GM12864 (cell line): Measurements from ENCODE around the gene SCN4A.
A peak's percentile ranks its signal among the peaks of the same experiment; 100 is the strongest.

ENCODE experiments used
- DNase-seq: peaks from one replicate; pipeline ENCODE4 v3.0.0-alpha.2; 2011; ENCODE audit warnings: low read depth
- H3K4me3 ChIP-seq: 2 replicates; pipeline ENCODE4 v1.5.1; 2011; ENCODE audit warnings: mild to moderate bottlenecking, low read depth, low read length, control low read depth
- CTCF ChIP-seq: IDR thresholded peaks from 2 replicates; pipeline ENCODE4 v1.5.1; 2011; ENCODE audit warnings: low read depth, mild to moderate bottlenecking, moderate library complexity, low read length, control low read depth, inconsistent platforms; ENCODE audit errors: missing control alignments

Gene SCN4A

GRCh38 chr17:63939884-63940283, 32.8 kb downstream of the SCN4A start:
- TF ChIP-seq CTCF: no peak

GRCh38 chr17:63939401-63939800, 33.3 kb downstream of the SCN4A start:
- DNase-seq: no peak
- no peak overlapping the region for H3K4me3 ChIP-seq
- TF ChIP-seq CTCF: no peak

More at GRCh38 chr17:63939884-63940283, 32.8 kb downstream of the SCN4A start:
- no peak overlapping the region for H3K4me3 ChIP-seq
- no peak for DNase-seq

GRCh38 chr17:63937920-63938319, 34.8 kb downstream of the SCN4A start:
- no peak for DNase-seq
- TF ChIP-seq CTCF: no peak
- H3K4me3 ChIP-seq: no peak overlapping the region

- no peak for TF ChIP-seq CTCF
- H3K4me3 ChIP-seq: no peak overlapping the region
- DNase-seq: no peak
Observed at GRCh38 chr17:63937319-63937718, 35.4 kb downstream of the SCN4A start.

- no peak overlapping the region for H3K4me3 ChIP-seq
- DNase-seq: no peak
- no peak for TF ChIP-seq CTCF
Observed at GRCh38 chr17:63934183-63935112, 38.3 kb downstream of the SCN4A start.

- DNase-seq: no peak
- no peak overlapping the region for H3K4me3 ChIP-seq
- TF ChIP-seq CTCF: no peak
Observed at GRCh38 chr17:63933598-63933997, 39.1 kb downstream of the SCN4A start.

- H3K4me3 ChIP-seq: peak overlapping the region; percentile 75
- TF ChIP-seq CTCF: no peak
- DNase-seq: no peak
Observed at GRCh38 chr17:63932721-63933120, 40.0 kb downstream of the SCN4A start.
